C1 segment of cervical spinal cord (tissue), 14 donors: ENCODE results near the gene SIRT2.
"Not testable (repeated sequence)": the region's sequence is repeated elsewhere in the genome, so short reads cannot be mapped to it uniquely, and the experiment has no call there.

Source experiments
- DNase-seq, 14 donors: peaks; one replicate each; lab custom pipeline; 2025; lab: John Stamatoyannopoulos, UW

SIRT2 gene

DNA sequence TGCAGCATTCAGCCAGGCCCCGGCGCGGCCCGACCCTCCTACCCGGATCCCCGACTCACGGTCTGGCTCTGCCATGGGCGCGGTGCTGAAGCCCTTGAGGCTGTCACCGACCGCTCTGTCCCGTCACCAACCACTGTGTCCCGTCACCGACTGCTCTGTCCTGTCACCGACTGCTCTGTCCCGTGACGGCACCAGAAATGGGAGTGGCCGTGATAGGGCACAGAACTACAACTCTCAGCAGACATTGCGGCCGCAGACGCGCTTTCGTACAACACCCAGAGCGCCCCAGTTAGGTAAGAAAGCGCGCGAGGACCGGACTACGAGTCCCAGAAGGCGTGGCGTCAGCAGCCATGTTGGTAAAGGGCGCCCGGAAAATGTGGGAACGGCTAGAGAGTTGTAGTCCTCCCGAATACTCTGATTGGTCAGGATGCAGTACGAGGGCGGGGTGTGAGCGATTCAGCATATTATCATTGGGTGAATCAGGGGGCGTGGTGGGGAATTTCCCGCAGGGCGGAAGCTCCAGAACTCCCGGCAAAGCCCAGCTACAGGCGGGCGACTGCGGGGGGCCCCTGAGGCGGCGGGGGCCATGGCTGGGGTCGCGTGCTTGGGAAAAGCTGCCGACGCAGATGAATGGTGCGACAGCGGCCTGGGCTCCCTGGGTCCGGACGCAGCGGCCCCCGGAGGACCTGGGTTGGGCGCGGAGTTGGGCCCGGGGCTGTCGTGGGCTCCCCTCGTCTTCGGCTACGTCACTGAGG lies at the start of gene SIRT2, which contains the start of gene NFKBIB:
SIRT2 (minus strand) TSS at position 172 of the 755 bp plus-strand sequence; CDS start at position 75, 97 bp downstream.
NFKBIB (plus strand) TSS at position 523 of the 755 bp plus-strand sequence; CDS start at position 587, 64 bp downstream.
- peak; percentile 92 to 100 (median 99) for DNase-seq

DNA sequence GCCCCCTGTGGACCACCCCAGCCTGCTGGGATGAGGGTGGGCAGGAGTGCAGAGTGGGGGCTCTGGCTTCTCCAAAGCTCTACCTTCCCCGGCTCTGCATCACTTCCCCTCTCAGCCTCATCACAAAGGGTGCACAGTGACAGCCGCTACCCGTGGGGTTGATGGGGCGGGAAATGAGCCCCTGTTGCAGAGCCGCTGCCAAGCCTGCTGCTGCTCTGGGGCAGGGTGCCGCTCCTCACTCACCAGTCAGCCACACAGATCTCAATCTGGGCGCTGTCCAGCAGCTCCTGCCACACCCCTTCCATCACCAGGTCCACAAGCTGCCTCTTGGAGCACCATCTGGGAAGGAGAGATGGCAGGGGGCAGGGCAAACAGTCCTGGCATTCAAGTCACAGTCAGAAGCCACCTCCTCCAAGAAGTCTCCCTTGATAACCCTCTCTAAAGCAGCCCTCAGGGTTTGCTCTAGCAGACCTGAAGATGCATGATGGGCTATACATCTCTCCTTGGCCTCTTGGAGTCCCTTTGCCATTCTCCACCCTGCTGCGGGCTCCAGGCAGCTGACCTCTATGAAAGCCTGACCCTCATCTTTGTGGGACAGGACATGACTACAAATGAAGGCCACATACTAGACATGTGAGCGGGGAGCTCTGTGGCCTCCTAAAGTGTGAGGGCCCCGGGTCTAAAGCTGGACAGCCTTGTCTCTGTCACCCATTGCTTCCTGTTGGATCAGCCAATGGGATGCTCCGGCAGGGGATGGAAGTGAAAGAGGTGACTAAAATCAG lies 47.0 kb upstream of the SIRT2 start:
- DNase-seq = no peak

DNA sequence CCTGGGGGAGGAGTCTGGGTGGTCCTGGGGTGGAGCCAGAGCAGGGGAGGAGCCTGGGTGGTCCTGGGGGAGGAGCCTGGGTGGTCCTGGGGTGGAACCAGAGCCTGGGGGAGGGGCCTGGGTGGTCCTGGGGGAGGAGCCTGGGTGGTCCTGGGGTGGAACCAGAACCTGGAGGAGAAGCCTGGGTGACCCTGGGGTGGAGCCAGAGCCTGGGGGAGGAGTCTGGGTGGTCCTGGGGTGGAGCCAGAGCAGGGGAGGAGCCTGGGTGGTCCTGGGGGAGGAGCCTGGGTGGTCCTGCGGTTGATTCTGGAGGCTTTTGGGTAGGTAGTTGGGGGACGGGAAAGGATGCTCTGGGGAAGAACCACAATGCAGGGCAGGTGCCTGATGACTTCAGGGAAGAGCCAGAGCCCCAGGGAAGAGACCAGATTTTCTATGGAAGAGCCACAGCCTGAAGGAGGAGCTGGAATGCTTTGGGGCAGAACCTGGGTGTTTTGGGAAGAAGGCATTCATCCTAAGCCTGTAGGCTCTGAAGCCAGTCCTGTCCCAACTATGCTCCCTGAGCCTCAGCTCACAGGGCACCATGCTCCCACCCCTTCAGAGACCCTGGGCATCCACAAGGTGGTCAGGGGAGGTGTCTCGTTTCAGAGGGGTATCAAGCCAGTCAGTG lies 46.3 kb upstream of the SIRT2 start:
- DNase-seq = no peak

DNA sequence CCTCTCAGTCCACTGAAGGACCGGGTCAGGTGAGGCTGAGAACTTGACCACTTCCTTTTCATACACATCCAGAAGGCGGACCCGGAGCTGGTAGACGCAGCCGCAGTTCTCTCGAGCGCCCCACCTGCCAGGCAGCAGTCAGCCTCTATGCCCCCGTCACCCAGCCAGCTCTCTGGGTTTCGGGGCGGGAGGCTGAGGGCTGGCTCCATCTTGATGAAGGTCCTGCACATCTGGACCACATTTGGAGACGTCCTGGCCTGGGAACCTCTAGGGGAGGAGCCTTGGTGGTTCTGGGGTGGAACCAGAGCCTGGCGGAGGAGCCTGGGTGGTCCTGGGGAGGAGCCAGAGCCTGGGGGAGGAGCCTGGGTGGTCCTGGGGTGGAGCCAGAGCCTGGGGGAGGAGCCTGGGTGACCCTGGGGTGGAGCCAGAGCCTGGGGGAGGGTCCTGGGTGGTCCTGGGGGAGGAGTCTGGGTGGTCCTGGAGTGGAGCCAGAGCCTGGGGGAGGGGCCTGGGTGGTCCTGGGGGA lies 45.6 kb upstream of the SIRT2 start:
- DNase-seq = no peak

DNA sequence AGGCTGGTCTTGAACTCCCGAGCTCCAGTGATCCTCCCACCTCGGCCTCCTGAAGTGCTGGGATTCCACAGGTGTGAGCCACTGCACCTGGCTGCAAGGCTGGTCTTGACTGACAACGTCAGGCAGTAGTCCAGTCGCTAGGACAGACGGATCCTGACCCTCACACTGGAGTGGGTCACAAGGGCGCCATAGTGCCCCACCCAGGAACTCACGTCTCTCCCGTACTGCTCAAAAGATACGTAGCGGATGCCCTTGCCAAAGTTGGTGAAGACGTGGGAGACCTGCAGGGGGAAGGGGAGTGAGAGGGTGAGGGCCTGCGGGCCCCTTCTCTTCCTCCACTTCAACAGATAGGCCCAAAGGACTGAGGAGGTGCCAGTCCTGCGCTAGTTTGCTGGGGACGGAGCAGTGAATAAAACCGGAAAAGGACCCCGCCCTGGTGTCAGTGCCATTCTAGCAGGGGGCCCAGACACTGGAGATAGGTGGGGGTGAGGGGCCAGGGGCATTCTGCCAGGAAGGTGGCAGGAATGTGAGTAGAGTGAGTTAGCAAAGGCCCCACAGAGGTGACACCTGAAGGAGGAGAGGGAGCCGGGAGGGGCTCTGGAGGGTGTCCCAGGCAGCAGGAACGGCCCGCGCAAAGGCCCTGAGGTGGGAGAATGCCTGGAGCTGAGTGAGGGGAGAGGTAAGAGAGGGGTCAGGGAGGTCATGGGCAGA lies 43.2 kb upstream of the SIRT2 start:
- DNase-seq = no peak

DNA sequence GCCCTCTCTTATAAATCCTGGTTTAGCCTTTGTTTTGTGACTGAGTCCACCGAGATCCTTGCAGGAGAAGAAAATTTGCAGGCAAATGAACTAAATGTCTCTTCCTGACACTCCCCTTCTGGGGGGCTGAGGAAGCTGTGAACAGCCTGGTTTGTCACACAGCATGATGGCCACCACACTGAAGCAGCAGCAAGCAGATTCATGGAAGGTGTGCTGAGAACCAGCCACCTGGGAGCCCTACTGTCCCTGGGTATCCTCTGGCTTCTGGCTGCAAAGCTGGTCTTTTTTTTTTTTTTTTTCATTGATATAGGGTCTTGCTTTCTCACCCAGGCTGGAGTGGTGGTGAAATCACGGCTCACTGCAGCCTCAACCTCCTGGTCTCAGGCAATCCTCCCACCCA lies 42.6 kb upstream of the SIRT2 start:
- DNase-seq = no peak

DNA sequence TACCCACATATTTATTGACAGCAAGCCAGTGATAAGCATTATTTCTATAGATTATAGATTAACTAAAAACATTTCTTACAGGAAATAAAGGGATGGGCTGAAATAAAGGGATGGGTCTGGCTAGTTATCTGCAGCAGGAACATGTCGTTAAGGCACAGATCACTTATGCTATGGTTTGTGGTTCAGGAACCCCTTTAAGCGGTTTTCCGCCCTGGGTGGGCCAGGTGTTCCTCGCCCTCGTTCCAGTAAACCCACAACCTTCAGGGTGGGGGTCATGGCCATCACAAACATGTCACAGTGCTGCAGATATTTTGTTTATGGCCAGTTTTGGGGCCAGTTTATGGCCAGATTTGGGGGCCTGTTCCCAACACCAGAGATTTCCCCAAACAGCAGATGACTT lies 42.0 kb upstream of the SIRT2 start:
- not testable (repeated sequence) for DNase-seq

DNA sequence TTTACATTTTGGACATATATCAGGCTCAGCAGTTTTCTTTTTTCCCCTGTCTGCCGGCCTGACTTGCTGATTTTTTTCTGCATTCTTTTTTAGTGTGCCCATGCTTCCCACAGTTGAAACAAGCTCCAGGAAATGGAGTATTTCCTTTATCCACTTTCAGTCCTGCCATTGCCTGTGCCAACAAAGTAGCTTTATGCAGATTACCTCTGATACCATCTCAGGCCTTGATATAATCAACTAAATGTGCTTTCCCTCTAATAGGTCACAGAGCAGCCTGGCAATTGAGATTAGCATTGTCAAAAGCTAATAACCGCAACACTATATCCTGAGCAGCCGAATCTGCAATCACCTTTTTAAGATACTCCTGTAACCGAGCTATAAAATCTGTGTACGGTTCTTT lies 40.5 kb upstream of the SIRT2 start:
- no peak for DNase-seq

DNA sequence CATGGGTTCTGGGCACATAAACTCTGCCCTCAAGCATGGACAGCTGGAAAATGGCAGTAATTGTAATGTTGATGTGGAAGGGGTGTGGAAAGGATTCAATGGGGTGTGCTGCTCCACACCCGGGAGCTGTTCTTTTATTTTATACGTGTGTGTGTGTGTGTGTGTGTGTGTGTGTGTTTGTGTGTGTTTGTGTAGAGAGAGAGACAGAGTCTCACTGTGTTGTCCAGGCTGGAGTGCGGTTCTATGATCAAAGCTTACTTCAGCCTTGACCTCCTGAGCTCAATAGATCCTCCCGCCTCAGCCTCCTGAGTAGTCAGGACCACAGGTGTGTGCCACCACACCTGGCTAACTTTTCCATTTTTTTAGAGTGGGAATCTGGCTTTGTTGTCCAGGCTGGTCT lies 34.1 kb upstream of the SIRT2 start:
- DNase-seq = no peak

DNA sequence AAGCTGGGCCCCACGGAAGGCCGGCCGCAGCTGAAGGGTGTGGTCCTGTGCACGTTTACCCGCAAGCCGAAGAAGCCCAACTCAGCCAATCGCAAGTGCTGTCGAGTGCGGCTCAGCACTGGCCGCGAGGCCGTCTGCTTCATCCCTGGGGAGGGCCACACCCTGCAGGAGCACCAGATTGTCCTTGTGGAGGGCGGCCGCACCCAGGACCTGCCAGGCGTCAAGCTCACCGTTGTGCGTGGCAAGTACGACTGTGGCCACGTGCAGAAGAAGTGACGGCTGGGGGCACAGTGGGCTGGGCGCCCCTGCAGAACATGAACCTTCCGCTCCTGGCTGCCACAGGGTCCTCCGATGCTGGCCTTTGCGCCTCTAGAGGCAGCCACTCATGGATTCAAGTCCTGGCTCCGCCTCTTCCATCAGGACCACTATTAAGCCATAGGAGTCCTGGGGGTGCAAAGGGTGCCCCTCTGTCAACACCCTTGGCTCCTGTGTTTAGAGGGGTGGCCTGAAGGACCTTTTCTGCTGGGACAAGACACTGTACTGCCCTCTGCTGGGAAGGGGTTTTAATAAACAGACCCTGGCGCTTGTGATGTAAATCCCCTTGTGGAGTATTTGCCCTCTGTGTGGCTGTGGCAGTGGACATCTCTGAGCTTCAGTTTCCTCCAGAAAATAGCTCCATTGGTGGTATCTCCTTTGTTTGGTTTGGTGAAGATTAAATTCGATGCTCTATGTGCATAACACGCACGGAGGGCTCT lies 33.2 kb upstream of the SIRT2 start:
- no peak for DNase-seq

DNA sequence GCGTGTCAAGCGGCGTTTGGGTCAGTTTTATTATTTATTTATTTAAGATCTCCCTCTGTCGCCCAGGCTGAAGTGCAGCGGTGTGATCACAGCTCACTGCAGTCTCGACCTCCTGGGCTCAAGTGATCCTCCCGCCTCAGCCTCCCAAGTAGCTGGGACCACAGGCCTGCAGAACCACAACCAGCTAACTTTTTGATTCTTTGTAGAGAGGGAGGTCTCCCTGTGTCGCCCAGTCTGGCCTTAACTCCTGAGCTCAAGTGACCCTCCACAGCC lies 32.0 kb upstream of the SIRT2 start:
- DNase-seq = no peak

DNA sequence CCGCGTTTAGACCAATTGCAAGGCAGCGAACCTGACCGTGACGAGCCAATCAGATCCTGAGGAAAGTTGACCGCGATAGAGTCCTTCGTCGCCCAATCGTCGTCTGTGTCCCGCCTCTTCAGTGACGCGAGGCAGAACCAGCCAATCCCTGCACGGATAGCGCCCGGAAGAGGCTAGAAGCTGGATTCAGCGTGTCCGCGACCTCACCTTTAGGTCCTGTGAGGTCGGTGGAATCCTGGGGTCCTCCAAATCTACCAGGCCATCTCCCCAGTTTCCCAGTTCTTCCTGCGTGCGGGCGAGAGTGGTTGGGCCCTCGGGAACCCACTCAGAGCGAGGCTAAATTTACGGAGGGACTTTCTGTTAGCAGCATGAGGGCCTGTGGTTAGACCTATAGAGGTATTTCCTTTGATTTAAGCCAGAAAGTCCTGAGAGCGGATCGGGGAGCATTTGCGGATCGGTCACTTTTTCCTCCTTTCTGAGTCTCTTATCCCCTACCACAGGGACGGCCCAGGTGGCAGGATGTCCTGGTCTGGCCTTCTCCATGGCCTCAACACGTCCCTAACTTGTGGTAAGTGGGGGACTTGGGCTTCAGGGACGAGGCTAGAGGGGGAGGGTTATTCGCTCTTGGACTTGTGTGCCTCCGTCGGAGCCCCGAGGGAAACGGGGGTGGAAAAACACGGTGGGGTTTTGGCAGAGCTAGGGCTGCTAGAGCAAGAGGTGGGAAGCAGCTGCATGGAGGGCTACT lies 31.5 kb upstream of the SIRT2 start, which contains the start of gene MRPS12:
MRPS12 (plus strand) TSS at position 169 of the 745 bp plus-strand sequence; CDS start at position 520, 351 bp downstream.
- peak in 9 of 14 donors; percentile 88 to 100 (median 98) for DNase-seq

DNA sequence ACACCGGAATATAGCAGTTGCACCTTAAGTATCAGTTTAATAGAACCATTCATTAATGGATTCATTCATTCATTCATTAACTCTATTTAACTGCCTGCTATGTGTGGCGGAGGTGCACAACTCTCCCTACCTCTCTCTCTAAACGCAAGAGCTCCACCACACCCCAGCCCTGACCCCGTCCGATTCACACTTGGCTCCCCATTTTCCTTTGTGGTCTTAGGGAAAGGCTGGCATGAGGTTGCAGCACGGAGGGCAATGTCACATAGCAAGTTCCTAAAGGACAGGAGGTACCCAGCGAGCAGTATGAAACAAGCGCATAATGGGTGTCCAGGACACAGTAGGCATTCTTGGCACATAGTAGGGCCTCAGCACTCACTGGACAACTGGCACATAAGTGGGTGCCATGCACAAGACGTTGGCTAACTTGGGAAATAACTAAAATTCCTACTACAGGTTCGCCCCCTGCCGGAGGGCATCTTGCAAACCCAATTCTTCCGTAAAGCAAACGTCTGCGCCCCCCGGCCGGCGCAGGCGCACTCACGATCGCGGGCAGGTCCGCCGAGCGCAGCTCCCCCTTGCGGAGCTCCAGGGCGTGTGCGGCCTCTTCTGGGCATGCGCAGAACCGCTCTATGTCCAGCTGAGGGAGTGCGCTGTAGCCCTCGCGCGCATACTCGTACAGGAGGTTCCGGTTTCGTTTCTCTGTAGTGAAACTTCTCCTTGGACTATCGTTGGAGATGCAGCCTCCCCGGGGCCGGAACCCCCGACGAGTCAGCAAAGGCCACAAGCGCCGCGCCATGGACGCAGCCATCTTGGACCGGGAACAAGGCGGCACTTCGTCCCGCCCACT lies 30.7 kb upstream of the SIRT2 start, which contains the start of gene SARS2:
SARS2 (minus strand) TSS at position 835 of the 847 bp plus-strand sequence; CDS start at position 808, 27 bp downstream.
- peak; percentile 88 to 100 (median 98) for DNase-seq

DNA sequence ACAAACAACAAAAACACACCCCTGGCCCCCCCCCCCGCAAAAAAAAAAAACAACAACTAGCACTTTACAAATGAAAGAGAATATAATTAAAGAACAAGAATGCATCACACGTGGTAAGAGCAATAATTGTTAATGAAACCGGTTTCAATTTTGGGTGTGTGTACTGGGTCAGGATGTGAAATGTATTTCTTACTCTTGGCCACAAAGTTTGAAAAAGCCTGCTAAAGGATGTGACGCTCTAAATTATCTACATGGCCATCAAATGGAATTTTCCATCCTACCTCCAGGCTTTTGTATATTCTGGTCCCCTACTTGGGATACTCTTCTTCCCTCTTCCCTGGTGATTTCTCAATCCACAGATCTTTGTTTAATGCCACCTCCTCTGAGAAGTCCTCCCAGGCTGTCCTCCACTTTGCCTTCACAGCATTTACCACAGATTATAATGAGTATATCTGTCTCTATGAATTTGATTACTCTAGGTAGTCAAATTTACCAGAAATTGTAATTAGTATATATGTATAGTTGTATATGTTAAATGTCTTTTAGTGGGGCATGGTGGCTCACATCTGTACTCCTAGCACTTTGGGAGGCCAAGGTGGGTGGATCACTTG lies 29.1 kb upstream of the SIRT2 start:
- no peak for DNase-seq

DNA sequence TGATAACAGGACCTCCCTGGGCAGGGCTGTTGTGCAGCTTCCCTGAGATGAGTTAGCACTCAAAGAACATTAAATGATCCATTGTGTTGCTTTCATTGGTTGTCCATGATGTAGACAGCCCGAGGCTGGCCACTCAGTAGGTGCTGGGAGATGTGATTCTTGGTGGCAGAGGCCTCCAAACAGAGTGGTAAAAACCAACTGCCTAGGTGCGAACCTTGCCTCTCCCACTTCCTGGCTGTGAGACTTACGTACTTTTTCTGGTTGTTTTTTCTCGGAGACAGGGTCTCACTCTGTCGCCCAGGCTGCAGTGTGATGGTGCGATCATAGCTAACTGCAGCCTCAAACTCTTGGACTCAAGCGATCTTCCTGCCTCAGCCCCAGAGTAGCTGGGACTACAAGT lies 25.0 kb upstream of the SIRT2 start:
- no peak for DNase-seq

DNA sequence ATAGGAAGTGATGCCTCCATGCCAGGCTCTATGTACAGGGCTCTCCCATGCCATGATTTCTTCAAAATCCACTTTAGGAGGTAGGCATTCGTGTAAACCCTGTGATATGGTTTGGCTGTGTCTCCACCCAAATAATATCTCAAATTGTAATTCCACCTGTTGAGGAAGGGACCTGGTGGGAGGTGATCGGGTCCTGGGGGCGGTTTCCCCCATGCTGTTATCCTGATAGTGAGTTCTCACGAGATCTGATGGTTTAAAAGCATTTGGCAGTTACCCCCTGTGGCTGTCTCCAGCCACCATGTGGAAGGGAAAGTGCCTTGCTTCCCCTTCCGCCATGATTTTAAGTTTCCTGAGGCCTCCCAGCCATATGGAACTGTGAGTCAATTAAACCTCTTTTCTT lies 23.1 kb upstream of the SIRT2 start:
- no peak for DNase-seq

DNA sequence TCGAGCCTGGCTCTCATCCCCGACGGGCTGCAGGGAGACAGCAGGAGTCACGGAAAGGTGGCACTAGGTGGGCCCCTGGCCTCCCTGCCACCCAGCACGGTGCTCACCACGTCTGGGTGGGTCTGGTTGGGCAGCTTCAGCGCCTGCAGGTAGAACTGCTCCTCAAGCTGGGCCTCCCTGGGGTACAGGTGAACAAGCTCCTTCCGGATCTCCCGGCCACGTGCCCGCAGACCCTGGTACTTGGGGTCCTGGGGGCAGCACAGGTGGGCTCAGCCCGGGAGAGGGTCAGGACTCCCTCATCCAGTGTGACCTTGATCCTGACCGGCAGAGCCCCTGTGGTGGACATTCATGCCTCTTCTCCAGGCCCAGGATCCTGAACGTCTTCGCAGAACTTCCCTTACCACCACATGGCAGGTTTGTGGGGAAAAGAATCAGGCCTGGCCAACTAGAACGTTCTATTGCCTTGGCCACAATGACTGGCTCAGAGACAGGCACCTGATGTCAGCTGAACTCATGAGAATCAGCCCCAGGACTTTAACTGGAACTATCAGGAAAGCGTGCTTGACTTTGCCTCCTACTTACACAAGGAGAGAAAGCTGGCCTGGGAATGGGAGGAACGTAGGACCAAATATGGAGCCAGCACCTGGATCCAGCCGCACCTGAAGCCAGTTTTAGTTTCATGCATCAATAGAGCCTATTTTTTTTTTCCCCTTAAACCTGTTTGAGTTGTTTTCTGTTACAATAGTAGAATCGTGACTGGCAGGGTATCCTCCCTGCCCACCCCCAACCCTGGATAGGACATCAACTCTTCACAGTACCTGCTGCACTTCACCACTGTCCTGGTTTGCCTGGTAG lies 22.2 kb upstream of the SIRT2 start:
- DNase-seq = no peak
